Suppressor macrophage treated with lipopolysaccharide for 1 hour (primary cell): ENCODE measurements around the gene CNTN4.

ENCODE experiments used
- DNase-seq, 3 donors: peaks; one replicate each; pipeline ENCODE4 v3.0.0-alpha.2; 2020 to 2022

CNTN4 gene

DNA sequence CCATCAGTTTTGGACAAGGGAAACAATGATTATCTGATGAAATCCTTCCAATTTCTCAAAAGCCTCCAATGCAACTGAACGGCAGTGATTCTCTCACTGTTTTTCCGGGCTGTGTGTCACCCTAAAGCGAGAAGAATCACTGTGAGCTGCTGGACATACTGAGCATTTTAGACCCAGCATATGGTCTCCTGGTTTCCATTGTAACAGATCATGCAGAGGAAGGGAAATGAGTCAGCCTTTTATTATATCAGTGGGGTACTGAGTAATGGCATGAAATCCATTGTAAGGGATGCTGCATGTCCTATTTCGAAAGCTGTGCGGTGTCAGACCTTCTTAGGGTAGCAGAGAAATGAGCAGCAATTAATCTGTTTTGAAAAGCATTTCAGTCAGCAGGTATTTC, 724.4 kb downstream of the CNTN4 start:
- no peak for DNase-seq

DNA sequence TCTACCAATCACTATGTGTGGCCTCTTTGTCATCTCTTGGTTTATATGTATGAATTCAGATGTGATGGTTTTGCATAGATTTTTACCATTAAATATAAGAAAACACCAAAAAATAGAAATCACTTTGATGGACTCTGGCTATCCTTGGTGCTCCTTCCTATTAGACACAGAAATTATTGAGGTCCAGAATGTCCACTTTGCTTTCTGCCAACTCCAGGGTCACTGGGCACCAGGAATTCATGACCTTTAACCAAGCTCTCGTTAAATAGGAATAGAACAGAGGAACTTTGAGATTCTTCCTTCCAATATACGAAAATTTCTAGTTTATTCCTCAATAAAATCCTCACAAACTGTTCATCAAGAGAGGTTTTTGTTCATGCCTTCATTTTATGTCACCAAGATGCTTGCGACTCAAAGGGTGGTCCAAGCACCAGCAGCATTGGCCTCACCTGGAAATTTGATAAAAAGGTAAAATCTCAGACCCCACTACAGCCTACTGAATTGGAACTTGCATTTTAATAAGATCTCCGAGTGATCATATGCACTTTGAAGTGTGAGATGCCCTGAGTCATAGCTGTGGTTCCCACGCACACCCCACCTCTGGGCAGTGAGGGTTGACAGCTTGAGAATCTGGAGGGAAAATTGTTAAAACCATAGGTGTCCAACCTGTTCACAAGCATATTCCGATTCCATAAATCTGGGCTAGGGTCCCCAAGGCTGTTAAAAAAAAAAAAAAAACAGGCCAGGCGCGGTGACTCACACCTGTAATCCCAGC, 725.0 kb downstream of the CNTN4 start:
- DNase-seq = no peak

DNA sequence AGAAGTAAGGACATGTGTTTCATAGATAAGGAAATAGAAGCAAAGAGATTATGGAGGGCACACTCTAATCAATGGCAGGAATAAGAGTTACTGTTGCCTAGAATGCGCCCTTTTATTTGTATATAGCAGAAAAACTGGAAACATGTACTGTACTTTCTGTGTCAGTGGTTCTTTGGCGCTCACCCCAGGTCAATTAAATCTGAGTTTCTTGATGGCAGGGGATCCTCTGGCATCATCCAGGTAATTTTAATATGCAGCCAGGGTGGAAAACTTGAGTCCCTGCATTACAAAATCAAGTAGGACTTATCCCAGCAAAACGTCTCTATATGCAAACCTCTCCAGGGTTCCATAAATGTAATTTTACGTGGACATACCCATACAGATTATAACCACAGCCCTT, 727.4 kb downstream of the CNTN4 start:
- no peak for DNase-seq

DNA sequence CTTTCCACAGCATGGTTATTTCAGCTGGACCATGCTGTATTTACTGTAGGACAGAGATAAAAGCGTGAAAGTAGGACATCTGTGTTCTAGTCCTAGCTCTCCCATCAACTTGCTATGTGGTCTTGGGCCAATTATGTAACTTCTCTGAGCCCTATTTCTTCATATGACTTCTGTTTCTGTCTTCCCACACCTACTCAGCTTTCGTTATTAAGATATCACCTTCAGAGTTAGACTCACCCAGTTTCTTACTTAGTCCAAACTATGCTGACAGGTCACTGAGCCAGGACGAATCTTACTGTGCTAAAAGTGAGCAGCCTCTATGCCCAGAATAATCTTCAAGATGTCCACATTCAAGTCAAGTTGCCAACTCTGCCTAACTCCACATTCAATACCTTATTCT, 727.8 kb downstream of the CNTN4 start:
- no peak for DNase-seq

DNA sequence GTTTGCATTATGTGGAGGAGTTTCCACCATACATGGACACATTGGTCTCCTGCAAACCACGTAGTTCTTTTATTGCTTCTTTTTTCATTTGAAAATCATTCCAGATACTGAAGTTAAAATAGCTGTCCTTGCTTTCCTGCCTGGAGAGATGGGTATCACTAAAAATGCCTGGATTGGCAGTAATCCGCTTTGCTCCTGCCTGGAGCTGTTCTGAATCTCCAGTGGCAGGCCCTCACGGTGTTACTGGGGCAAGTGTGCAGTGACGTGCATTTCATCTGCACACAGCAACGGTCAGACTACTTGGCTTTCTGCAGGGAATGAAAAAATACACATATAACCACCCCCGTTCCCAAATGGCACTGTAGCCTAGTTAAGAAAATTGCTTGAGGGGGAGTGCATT, 738.6 kb downstream of the CNTN4 start:
- no peak for DNase-seq

DNA sequence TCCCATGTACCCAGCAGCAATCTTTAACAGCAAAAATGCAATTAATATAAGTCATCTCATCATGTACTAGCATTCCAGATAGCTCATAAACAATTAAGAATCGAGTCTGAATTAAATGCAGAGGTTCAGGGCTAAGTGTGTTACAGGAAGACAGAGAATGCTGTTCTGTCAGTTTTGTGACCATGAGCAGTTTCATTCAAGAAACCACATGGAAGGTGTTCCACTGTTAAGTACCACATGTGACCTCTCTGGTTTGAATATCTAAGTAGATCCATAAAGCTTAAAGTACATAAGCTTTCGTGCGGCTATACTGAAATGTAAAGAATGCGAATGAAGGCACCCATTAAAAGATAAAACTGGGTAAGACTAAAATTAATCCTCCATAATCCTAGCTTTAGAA, 739.2 kb downstream of the CNTN4 start:
- DNase-seq = no peak

DNA sequence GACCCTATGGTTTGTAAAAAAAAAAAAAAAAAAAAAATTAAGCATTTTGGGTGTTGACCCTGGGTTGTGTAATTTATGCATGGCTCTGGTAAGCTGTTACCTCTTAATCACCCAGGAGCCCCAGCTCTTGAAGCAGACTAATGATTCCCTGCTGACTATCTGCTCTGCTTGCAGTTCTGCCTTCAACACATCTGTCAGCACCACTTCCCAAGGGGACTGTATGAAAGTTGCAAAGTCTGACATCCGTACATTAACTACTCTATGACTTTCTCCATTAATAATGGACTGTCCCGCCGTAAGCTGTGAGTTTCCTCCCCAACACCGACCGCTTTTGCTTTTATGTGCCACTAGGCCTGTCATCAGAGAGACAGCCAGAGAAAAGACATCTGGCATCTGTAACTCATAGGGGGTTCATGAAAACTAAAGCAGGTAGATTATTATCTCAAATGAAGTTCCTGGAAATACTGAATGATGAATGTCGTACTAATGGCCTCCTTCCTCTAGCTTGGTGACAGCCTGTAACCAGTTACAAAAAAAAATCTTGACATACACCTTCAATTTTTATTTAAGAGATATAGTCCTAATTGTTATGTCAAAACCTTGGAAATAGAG, 740.0 kb downstream of the CNTN4 start:
- DNase-seq = no peak

DNA sequence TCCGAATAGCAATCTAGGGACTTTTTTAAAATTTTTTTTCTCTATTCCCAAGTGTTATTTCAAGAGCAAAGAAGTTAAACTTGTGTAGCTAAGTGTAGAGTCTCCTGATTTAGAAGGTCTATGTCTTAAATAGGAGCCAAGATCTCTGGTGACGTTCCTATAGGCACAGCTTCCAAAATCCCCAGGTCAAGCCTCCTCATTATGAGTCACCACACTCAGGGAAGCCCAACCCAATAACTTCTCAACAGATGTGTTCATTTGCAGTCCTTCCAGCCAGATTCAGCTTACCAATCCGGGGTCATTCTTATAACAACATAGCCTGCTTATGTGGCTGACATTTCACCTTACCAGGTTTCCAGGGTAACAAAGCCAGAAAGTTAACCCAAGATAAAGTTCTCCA, 741.2 kb downstream of the CNTN4 start:
- no peak for DNase-seq

DNA sequence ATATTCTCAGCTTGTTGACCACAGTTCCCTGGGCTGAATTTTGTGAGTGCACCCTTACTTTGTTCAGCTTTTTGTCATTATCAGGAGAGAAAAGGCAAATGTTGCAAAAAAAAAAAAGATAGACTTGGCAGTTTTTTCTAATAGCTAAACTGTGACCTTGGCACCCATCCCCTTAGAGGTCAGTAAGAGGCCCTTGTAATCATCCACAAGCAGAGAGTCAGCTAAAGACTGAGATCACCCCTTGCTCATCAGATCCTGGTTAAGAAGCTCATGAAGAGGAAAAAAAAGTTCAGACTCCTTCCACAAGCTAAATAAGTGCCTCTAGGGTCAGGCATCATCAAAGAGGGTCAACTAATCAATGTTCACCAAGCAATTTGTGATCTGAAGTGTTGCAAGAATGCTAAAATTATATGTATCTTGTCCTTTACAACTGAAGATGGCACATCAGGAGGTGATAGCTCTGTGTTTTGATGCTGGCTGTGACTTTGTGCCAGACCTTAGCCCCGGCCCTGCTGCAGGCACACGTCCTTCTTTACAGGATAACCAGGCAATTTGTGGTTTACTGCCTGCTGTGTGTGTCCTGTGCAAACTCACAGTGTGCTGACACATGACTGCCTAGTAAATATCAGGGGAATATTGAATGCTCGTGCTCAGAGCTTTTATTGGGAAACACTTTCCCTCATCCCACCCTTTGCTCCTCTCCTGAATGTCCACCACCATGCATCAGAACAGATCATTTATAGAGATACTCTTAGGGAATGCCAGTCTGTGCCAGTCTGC, 748.6 kb downstream of the CNTN4 start:
- no peak for DNase-seq

DNA sequence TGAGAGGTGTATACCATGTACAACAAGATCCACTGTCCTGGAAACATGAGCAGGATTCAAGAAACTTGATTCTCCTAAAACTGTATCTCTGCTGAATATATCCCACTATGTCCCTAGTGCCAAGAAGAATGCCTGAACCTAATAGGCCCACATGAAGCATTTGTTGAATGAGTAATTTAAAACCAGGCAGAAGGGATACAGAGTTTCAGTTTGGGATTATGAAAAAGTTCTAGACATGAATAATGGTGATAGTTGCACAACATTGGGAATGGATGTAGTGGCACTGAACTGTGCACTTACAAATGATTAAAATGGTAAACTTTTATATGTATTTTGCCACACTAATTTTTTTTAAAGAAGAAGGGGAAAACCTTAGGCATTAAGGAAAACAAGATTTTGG, 750.4 kb downstream of the CNTN4 start:
- no peak for DNase-seq

DNA sequence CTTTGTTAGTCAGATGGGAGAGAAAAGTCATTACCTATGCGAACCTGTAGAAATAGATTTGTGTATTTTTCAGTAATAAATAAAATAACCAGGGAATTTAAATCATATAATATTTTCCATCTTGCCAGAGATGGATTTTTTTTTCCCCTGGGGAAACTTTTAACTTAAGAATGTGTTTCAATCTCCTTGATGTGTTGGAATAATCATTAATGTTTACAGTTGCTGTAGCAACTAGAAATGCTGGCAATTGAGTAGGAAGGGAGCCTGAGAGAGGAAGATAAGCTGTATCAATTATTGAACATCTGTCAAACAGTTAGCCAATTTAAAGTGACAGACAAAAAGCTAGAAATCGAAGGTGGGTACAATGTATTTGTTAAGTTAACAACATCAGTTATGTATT, 752.0 kb downstream of the CNTN4 start:
- no peak for DNase-seq

DNA sequence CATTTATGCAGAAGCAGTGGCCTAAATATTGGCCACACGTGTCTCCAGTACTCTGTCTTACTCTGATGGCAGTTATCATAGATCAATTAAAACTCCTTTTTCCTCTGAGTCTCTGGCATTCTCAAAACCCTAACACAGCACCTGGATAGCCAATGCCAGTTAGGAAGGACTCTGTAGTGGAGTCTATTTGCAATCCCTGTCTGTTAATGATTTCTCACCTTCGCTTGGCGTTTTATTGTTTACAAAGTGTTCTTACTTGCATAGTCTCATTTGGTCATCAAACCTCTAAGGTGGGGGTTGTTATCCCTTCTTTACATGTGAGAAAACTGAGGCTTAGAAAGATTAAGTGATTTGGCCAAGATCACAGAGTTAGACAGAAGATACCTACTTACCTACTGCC, 752.7 kb downstream of the CNTN4 start:
- no peak for DNase-seq

DNA sequence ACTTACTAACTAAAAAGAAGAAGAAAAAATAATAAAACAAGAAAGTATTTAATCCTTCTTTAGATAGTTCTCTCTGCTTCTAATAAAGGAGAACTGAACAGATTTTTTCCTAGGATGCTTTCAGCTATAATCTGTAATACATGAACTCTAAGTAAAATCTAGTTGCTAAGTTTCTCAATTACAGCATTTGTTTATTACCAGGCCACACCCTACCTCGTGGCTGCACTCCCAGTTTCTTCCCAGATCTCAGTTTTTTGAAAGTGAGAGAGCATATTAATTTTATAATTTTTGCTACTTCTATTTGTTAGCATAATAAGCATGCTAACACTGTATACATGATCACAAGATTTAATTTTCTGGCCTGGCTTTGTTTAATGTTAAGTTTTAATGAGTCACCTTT, 753.2 kb downstream of the CNTN4 start:
- DNase-seq = no peak

DNA sequence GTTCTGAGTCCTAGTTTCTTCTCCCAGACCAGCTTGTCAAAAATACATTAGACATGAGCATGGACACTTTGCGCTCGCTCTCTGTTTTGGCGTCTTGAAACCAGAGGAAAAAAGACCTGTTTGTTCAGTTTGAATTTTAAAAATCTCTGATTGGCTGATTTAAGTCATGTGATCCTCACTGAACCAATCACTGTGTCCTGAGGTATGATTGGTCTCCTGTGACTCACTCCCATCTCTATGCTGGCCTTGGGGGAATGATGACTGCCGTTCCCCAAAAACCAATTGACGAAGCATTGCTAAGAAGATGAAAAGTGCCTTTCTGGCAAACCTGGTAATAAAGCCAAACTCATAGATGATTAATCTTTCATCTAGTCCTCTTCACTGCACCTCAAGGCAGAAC, 755.0 kb downstream of the CNTN4 start:
- DNase-seq = no peak

DNA sequence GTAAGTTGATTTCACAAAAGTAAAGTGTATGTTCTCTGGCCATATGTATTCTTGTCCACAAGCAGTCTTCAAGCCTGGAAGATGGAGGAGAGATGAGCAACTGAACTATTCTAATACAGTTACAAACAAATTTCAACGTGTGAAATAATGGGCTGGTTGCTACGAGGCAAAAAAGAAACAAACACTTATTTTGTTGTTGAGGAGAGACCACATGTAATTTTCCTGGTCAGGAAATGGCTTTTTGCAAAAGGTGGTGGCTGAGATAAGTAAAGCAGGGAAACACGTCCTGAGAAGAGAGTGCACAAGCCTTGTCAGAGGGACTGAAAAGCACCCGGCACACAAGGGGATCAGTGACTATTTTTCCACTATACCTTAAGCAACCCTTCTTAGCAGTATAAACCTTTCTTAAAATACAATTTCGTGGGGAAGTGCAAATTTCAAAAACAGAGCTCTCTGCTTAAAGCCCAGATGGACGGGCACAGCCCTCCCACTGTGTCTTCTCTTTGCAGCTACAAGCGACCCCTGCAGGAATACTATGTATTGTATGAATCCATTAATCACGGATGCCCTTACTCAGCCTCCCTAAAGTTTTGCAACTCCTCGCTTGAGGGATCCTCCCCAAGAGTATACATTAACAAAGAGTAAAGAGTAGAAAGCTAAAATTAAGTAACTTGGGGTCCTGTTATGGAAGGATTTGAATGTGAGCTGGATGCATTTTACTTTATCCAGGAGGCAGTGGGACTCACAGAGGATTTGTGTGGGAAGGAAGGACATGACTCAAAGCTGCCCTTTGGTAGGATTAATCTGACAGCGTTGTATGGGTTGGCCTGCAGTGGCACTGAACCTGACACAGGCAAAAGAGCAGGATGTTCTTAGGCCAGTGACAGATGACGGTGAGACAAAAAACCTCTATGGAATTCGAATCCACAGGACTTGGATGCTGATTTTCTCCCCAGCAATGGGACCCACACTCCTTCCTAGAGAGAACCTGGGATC, 757.8 kb downstream of the CNTN4 start:
- DNase-seq = no peak

DNA sequence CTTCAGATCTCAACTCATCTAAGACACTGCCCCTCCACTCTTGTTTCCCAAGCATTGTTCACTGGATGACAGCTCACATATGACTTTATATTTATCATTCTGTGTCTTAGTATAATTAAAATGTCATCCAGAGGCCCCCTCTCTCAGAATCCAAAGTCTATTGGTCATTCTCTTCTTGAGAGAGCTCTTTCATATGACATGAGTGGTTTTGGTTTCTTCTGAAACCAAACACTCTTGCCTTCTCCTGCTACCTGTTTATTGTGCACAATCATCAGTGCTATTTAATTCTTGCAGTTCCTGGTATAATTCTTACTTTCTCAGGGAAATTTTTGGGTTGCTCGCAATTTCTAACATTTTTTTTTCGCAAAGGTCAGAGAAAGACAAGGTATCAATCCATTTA, 762.0 kb downstream of the CNTN4 start:
- DNase-seq = no peak

DNA sequence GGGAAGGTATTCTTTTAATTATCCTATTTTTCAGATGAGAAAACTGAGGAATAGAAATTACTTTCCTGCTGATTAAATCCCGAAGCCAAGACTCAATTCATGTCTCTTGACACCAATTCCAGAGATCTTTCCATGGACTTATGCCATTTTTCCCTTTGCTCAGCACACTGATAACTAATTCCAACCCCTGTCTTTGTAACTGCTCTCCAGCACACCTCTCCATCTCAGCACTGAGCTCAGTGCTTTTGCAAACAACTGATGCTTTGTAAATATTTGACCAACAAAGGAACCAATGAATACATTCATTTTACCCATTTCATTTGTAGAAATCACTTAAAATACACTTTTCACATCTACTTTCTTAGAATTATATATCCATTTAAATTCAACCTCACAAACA, 762.5 kb downstream of the CNTN4 start:
- no peak for DNase-seq

DNA sequence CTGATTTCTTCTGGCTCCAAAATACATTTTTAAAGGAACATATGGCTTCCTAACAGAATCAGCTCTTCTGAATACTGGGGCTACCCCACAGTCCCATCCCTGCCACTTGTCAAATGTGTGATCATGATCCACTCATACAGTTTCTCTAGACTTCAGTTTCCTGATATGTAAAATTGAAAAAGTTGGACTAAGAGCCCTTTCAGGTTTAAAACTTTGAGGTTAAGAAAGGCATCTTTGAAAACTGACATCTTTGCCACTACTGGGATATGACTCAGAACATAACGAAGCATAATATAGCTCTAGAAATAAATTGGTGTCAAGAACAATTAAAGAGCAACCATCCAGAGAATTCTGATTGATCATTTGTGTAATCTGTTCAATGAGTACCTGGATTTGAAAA, 763.3 kb downstream of the CNTN4 start:
- DNase-seq = no peak

DNA sequence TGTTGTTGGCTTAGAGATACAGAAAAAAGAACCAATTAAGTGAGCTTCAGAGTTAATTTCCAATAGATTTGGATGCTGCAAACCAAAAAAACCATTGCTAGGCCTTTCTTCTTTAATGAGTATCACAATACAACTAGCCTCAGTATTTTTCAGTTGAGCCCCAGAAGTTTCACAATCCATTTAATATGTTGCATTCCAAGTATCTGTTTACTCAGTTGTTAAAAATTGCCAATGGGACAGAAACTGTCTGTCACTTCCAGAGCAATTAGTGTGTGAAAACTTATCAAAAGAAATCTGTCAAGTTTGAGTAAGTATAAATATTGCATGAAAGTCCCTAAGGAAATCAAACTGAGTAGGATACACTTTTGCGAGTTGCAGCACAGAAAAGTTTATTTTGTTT, 763.7 kb downstream of the CNTN4 start:
- no peak for DNase-seq

DNA sequence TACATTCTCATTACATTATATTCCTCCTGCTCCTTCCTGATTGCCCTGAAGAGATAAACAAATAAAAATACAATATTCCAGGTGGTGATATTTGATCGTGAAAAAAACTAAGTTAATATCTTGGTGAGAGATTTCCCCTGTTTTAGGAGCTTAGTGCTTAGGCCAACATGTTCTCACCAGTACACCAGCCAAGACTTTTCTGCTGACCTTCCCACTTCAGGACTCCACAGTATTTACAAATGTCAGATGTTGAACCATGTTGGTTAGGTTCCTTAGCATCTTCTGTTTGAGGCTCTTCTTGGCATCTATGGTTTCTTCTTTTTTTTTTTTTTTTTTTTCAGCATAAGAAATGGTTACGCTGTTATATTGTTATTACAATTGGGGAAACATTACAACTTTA, 764.5 kb downstream of the CNTN4 start:
- no peak for DNase-seq

DNA sequence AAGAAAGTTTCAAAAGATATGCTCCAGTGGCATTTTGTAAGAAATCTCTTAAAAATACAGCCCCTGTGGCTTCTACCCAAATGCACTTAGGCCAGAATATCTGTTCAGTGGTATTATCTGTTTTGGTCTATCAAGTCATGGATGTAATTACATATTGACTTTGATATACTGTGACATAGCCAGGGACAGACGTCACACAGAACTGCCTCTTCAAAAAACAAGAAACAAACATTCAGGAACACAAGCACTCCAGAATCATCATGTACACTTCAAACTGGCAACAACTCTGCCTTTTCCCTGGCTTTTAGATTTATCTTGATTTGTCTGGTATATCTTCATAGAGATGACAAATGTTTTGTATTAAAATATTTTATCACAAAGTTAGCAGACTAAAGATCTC, 771.2 kb downstream of the CNTN4 start:
- DNase-seq = no peak

DNA sequence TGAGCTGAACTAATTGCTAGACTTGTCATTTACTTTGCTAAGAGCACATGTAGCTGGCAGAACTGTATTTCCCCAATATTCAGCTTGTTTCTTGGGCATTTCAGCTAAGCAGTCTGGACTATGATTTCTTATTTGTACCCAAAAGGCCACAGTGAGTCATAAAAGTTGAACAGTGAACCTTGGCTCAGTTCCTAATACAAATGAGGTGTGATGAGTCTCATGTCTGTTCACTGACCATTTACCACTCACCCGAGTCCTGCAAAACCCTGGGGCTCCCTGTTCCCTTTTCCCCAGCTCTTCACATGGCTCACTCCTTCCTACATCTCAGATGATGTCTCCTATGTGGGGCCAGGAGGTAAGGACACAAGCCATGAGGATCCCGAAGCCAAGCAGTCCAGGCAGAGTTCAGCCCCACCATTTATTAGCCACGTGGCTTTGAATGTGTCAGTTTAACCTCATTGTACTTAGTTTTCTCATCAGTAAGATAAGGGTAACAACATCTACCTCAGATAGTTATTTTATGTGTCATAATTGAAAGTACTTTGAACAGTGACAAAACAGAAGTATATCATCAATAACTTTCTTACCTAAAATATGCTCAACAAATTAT, 772.2 kb downstream of the CNTN4 start:
- no peak for DNase-seq

DNA sequence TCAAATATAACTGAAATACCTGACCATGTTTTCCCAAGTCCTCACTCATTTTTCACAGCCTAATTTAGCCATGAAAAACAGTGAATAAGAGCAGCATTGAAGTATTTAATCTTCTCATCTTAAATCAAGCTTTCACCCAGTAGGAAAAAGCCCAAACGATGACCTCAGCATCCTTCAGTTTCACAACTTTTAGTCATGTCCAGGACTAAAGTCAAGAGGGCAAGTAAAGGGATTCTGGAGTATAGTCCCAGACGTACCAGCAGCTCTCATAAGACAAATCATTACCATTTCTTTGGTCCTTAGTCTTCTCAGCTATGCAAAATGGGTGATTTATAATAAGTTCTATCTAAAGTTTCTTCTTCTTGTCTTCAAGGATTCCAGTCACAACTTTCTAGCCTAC, 774.2 kb downstream of the CNTN4 start:
- DNase-seq = no peak
